ENCODE data around the gene HIF3A.

GRCh38 chr19:46380690-46381089 is 83.8 kb downstream of the HIF3A start:
- TF ChIP-seq CTCF (IDR thresholded peaks at IDR 0.05), result no peak
- no peak for TF ChIP-seq POLR2A (IDR thresholded peaks at IDR 0.05)

Data from heart left ventricle (tissue), 13 donors.